ENCODE data around the gene ATXN2. TPM values are rescaled to one million over a fixed set of nuclear protein-coding genes. Genes with fewer than 3 reads are reported as not detected.
A peak's percentile ranks its signal among the peaks of the same experiment; 100 is the strongest.

ATXN2 gene
- total RNA-seq, 1 donor from 2014 or later = 50.0 TPM

DNA sequence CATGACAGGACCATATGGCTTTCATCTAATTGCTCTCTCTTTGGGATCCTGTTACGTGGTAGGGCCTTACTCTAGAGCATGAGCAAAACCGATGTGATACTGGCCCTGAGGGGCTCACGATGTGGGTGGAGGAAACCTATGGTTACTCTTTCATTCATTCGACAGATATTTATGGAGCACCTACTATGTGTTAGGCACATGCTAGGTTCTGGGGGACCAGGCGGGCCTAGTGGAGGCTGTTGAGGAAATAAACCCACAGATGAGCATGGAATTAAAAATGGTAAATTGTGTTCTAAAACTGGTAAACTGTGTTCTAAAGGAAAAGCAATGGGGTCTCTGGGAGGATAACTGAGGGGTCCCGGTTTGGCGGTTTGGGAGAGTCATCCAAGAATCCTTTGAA is 178.6 kb downstream of the ATXN2 start:
- H3K9me3 ChIP-seq (replicated peaks) = no peaks in the 10 kb centered on the region
- intact Hi-C loops (cut with micrococcal nuclease) = no loop called here
- TF ChIP-seq CTCF (IDR thresholded peaks at IDR 0.05; ENCODE audit: borderline replicate concordance) = no peak
- H3K27ac ChIP-seq (replicated peaks) = peak overlapping the region; percentile 97
- H3K4me1 ChIP-seq = peaks cover 97% of the 10 kb centered on the region
- H3K4me3 ChIP-seq = no peak overlapping the region
- no peak for DNase-seq
- no peaks in the 10 kb centered on the region for H3K27me3 ChIP-seq (ENCODE audit: low read depth)
- H3K36me3 ChIP-seq = peaks cover 52% of the 10 kb centered on the region

- no peak overlapping the region for H3K4me3 ChIP-seq
- intact Hi-C loops (cut with micrococcal nuclease) = no loop called here
- peaks cover 97% of the 10 kb centered on the region for H3K4me1 ChIP-seq
- H3K27me3 ChIP-seq (ENCODE audit: low read depth) = no peaks in the 10 kb centered on the region
- H3K9me3 ChIP-seq (replicated peaks) = no peaks in the 10 kb centered on the region
- H3K36me3 ChIP-seq = peaks cover 52% of the 10 kb centered on the region
- peak overlapping the region; percentile 97 for H3K27ac ChIP-seq (replicated peaks)
- no peak for DNase-seq
- no peak for TF ChIP-seq CTCF (IDR thresholded peaks at IDR 0.05; ENCODE audit: borderline replicate concordance)
Measured at GRCh38 chr12:111419784-111420183, 179.3 kb downstream of the ATXN2 start.

GRCh38 chr12:111418594-111418880 is 180.6 kb downstream of the ATXN2 start:
- H3K36me3 ChIP-seq = peaks cover 52% of the 10 kb centered on the region
- H3K4me1 ChIP-seq = peaks cover 97% of the 10 kb centered on the region
- H3K27ac ChIP-seq (replicated peaks) = peak overlapping the region; percentile 97
- intact Hi-C loops (cut with micrococcal nuclease) = no loop called here
- H3K27me3 ChIP-seq (ENCODE audit: low read depth) = no peaks in the 10 kb centered on the region
- no peak overlapping the region for H3K4me3 ChIP-seq
- no peaks in the 10 kb centered on the region for H3K9me3 ChIP-seq (replicated peaks)
- DNase-seq = no peak
- no peak for TF ChIP-seq CTCF (IDR thresholded peaks at IDR 0.05; ENCODE audit: borderline replicate concordance)

DNA sequence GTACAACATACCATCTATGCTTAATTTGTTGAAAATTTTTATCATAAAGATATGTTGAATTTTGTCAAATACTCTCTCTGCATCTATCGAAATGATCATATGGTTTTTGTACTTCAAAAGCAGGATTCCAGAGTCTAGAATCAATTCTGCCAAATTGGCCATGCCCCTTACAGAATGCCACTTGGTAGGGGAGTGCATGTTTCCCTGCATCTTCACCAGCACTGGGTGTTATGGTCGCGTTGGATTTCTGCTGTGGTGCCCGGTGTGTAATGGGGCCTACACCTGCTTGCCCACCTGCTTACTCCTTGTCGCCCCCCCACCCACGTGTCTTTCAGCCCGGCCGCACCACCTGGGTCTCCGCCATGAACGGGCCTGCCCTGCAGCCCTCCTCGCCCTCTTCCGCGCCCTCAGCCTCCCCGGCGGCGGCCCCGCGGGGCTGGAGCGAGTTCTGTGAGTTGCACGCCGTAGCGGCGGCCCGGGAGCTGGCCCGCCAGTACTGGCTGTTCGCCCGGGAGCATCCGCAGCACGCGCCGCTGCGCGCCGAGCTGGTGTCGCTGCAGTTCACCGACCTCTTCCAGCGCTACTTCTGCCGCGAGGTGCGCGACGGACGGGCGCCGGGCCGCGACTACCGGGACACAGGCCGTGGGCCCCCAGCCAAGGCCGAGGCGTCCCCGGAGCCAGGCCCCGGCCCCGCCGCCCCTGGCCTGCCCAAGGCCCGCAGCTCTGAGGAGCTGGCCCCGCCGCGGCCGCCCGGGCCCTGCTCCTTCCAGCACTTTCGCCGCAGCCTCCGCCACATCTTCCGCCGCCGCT is 181.1 kb downstream of the ATXN2 start:
- Histone ChIP-seq H3K4me1 (peaks cover 97% of the 10 kb centered on the region), H3K27me3 (ENCODE audit: low read depth) (no peaks in the 10 kb centered on the region), H3K4me3 (no peak overlapping the region), H3K27ac (replicated peaks) (peak overlapping the region; percentile 97), H3K9me3 (replicated peaks) (no peaks in the 10 kb centered on the region), H3K36me3 (peaks cover 52% of the 10 kb centered on the region)
- TF ChIP-seq CTCF (IDR thresholded peaks at IDR 0.05; ENCODE audit: borderline replicate concordance) = no peak
- no peak for DNase-seq
- intact Hi-C loops (cut with micrococcal nuclease) = no loop called here

GRCh38 chr12:111417290-111417689 is 181.8 kb downstream of the ATXN2 start:
- Histone ChIP-seq H3K9me3 (replicated peaks) (no peaks in the 10 kb centered on the region), H3K36me3 (peaks cover 52% of the 10 kb centered on the region), H3K4me3 (no peak overlapping the region), H3K27ac (replicated peaks) (peak overlapping the region; percentile 97), H3K27me3 (ENCODE audit: low read depth) (no peaks in the 10 kb centered on the region), H3K4me1 (peaks cover 97% of the 10 kb centered on the region)
- no peak for TF ChIP-seq CTCF (IDR thresholded peaks at IDR 0.05; ENCODE audit: borderline replicate concordance)
- intact Hi-C loops (cut with micrococcal nuclease) = no loop called here
- DNase-seq = no peak

All from left ventricle myocardium inferior (tissue), 1 donor.